Measurements from ENCODE around the gene AOX1.
"Not testable (repeated sequence)": the region's sequence is repeated elsewhere in the genome, so short reads cannot be mapped to it uniquely, and the experiment has no call there.

AOX1 gene

GRCh38 chr2:200679127-200679526, 93.3 kb downstream of the AOX1 start:
- Histone ChIP-seq H3K36me3 (ENCODE audit: insufficient read depth, low read length) (no peaks in the 10 kb centered on the region), H3K4me3 (ENCODE audit: low read depth, low read length, poor library complexity, severe bottlenecking) (no peak overlapping the region), H3K9me3 (ENCODE audit: low read length) (no peaks in the 10 kb centered on the region), H2AFZ (ENCODE audit: low read length) (no peak overlapping the region), H3K27me3 (ENCODE audit: insufficient read depth, low read length) (no peaks in the 10 kb centered on the region), H3K4me2 (ENCODE audit: low read length) (no peak overlapping the region), H3K4me1 (ENCODE audit: insufficient read depth, low read length, severe bottlenecking) (no peaks in the 10 kb centered on the region), H3K27ac (ENCODE audit: low read depth, low read length, poor library complexity, severe bottlenecking) (no peak overlapping the region), H4K20me1 (ENCODE audit: insufficient read depth, low read length) (no peaks in the 10 kb centered on the region), H3K9ac (ENCODE audit: low read length) (no peak overlapping the region), H3K79me2 (ENCODE audit: insufficient read depth, low read length) (no peaks in the 10 kb centered on the region), H3F3A (ENCODE audit: insufficient read depth, low read length) (no peaks in the 10 kb centered on the region; the same call in 1 of the 2 replicates), H3K9me2 (ENCODE audit: low read depth, low read length) (no peaks in the 10 kb centered on the region)
- no peak for TF ChIP-seq EZH2 (IDR thresholded peaks at IDR 0.05; ENCODE audit: borderline replicate concordance, low read length)
- TF ChIP-seq, protein P1, sequence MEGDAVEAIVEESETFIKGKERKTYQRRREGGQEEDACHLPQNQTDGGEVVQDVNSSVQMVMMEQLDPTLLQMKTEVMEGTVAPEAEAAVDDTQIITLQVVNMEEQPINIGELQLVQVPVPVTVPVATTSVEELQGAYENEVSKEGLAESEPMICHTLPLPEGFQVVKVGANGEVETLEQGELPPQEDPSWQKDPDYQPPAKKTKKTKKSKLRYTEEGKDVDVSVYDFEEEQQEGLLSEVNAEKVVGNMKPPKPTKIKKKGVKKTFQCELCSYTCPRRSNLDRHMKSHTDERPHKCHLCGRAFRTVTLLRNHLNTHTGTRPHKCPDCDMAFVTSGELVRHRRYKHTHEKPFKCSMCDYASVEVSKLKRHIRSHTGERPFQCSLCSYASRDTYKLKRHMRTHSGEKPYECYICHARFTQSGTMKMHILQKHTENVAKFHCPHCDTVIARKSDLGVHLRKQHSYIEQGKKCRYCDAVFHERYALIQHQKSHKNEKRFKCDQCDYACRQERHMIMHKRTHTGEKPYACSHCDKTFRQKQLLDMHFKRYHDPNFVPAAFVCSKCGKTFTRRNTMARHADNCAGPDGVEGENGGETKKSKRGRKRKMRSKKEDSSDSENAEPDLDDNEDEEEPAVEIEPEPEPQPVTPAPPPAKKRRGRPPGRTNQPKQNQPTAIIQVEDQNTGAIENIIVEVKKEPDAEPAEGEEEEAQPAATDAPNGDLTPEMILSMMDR (IDR thresholded peaks at IDR 0.05; ENCODE audit: low read length) = no peak

GRCh38 chr2:200679535-200679934, 93.7 kb downstream of the AOX1 start:
- Histone ChIP-seq H3K79me2 (ENCODE audit: insufficient read depth, low read length) (no peaks in the 10 kb centered on the region), H4K20me1 (ENCODE audit: insufficient read depth, low read length) (no peaks in the 10 kb centered on the region)

GRCh38 chr2:200681697-200682096, 95.9 kb downstream of the AOX1 start:
- H3K79me2 ChIP-seq (ENCODE audit: insufficient read depth, low read length) = no peaks in the 10 kb centered on the region
- no peaks in the 10 kb centered on the region for H3K9me3 ChIP-seq (ENCODE audit: low read length)
- H3F3A ChIP-seq (ENCODE audit: insufficient read depth, low read length) = no peaks in the 10 kb centered on the region; the same call in 1 of the 2 replicates
- H4K20me1 ChIP-seq (ENCODE audit: insufficient read depth, low read length) = no peaks in the 10 kb centered on the region
- H3K36me3 ChIP-seq (ENCODE audit: insufficient read depth, low read length) = no peaks in the 10 kb centered on the region
- H3K9me2 ChIP-seq (ENCODE audit: low read depth, low read length) = no peaks in the 10 kb centered on the region
- no peak overlapping the region for H2AFZ ChIP-seq (ENCODE audit: low read length)
- H3K4me1 ChIP-seq (ENCODE audit: insufficient read depth, low read length, severe bottlenecking) = no peaks in the 10 kb centered on the region
- no peak overlapping the region for H3K27ac ChIP-seq (ENCODE audit: low read depth, low read length, poor library complexity, severe bottlenecking)
- H3K9ac ChIP-seq (ENCODE audit: low read length) = no peak overlapping the region
- no peak for TF ChIP-seq EZH2 (IDR thresholded peaks at IDR 0.05; ENCODE audit: borderline replicate concordance, low read length)
- TF ChIP-seq, protein P1 (IDR thresholded peaks at IDR 0.05; ENCODE audit: low read length) = no peak
- no peak overlapping the region for H3K4me3 ChIP-seq (ENCODE audit: low read depth, low read length, poor library complexity, severe bottlenecking)
- H3K4me2 ChIP-seq (ENCODE audit: low read length) = no peak overlapping the region
- H3K27me3 ChIP-seq (ENCODE audit: insufficient read depth, low read length) = no peaks in the 10 kb centered on the region

More at GRCh38 chr2:200679535-200679934, 93.7 kb downstream of the AOX1 start:
- Histone ChIP-seq H3K9me2 (ENCODE audit: low read depth, low read length) (no peaks in the 10 kb centered on the region), H3K9me3 (ENCODE audit: low read length) (no peaks in the 10 kb centered on the region), H2AFZ (ENCODE audit: low read length) (no peak overlapping the region), H3K4me3 (ENCODE audit: low read depth, low read length, poor library complexity, severe bottlenecking) (no peak overlapping the region), H3K9ac (ENCODE audit: low read length) (no peak overlapping the region), H3K27ac (ENCODE audit: low read depth, low read length, poor library complexity, severe bottlenecking) (no peak overlapping the region), H3K4me1 (ENCODE audit: insufficient read depth, low read length, severe bottlenecking) (no peaks in the 10 kb centered on the region), H3K36me3 (ENCODE audit: insufficient read depth, low read length) (no peaks in the 10 kb centered on the region), H3F3A (ENCODE audit: insufficient read depth, low read length) (no peaks in the 10 kb centered on the region; the same call in 1 of the 2 replicates), H3K27me3 (ENCODE audit: insufficient read depth, low read length) (no peaks in the 10 kb centered on the region), H3K4me2 (ENCODE audit: low read length) (no peak overlapping the region)
- TF ChIP-seq, protein P1 (IDR thresholded peaks at IDR 0.05; ENCODE audit: low read length) = no peak
- TF ChIP-seq EZH2 (IDR thresholded peaks at IDR 0.05; ENCODE audit: borderline replicate concordance, low read length) = no peak

DNA sequence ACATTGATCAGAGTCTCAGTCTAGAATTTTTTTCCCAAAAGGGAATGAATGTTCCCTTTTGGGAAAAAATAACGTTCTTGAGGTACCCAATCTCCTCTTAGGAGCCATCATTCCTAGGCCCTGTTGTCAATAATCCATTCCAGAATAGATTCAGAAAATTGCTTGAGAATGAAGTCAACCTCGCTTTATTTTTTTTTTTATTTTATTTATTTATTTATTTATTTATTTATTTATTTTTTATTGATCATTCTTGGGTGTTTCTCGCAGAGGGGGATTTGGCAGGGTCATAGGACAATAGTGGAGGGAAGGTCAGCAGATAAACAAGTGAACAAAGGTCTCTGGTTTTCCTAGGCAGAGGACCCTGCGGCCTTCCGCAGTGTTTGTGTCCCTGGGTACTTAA, 96.6 kb downstream of the AOX1 start:
- H3K36me3 ChIP-seq (ENCODE audit: insufficient read depth, low read length); H3K4me2 ChIP-seq (ENCODE audit: low read length); H3F3A ChIP-seq (ENCODE audit: insufficient read depth, low read length); H3K4me1 ChIP-seq (ENCODE audit: insufficient read depth, low read length, severe bottlenecking); H3K4me3 ChIP-seq (ENCODE audit: low read depth, low read length, poor library complexity, severe bottlenecking); H3K27ac ChIP-seq (ENCODE audit: low read depth, low read length, poor library complexity, severe bottlenecking); H3K9me2 ChIP-seq (ENCODE audit: low read depth, low read length); H3K27me3 ChIP-seq (ENCODE audit: insufficient read depth, low read length); H4K20me1 ChIP-seq (ENCODE audit: insufficient read depth, low read length); H2AFZ ChIP-seq (ENCODE audit: low read length); H3K9ac ChIP-seq (ENCODE audit: low read length); H3K9me3 ChIP-seq (ENCODE audit: low read length); H3K79me2 ChIP-seq (ENCODE audit: insufficient read depth, low read length): not testable (repeated sequence)

All from OCI-LY1 (cell line).